ENCODE results near the gene ATG101. TPM values are rescaled to one million over a fixed set of nuclear protein-coding genes. Genes with fewer than 3 reads are reported as not detected.

ATG101 gene
- total RNA-seq, 1 donor from 2014 or later, result 24.5 TPM

GRCh38 chr12:52042706-52043385, 26.9 kb upstream of the ATG101 start:
- DNase-seq, result no peak

- DNase-seq, result no peak
Observed at GRCh38 chr12:52043386-52044212, 26.2 kb upstream of the ATG101 start.

GRCh38 chr12:52044292-52044983, 25.3 kb upstream of the ATG101 start:
- DNase-seq, result peak; percentile 70

GRCh38 chr12:52045794-52046199, 24.0 kb upstream of the ATG101 start:
- no peak for DNase-seq

- DNase-seq, result no peak
Observed at GRCh38 chr12:52046859-52047258, 22.9 kb upstream of the ATG101 start.

- DNase-seq, result no peak
Observed at GRCh38 chr12:52049286-52049685, 20.5 kb upstream of the ATG101 start.

GRCh38 chr12:52049688-52050087, 20.1 kb upstream of the ATG101 start:
- DNase-seq, result no peak

GRCh38 chr12:52050116-52050757, 19.5 kb upstream of the ATG101 start:
- DNase-seq, result peak; percentile 69

GRCh38 chr12:52050758-52051541, 18.8 kb upstream of the ATG101 start, which contains the start of gene NR4A1:
TSS of gene NR4A1 (plus strand) at chr12:52051442. CDS start at chr12:52054329, 2,887 bp downstream.
- DNase-seq, result peak; percentile 93

GRCh38 chr12:52052468-52053186, 17.2 kb upstream of the ATG101 start:
- DNase-seq, result no peak

- no peak for DNase-seq
Observed at GRCh38 chr12:52053536-52054209, 16.1 kb upstream of the ATG101 start.

- DNase-seq, result no peak
Observed at GRCh38 chr12:52054231-52054832, 15.4 kb upstream of the ATG101 start.

GRCh38 chr12:52054833-52055730, 14.7 kb upstream of the ATG101 start:
- DNase-seq, result no peak

- DNase-seq, result no peak
Observed at GRCh38 chr12:52055731-52056711, 13.8 kb upstream of the ATG101 start.

GRCh38 chr12:52056801-52057637, 12.8 kb upstream of the ATG101 start:
- DNase-seq, result peak; percentile 23

Data from skin of body (tissue), 2 donors.